ENCODE measurements around the gene TCEAL1. TPM values are rescaled to one million over a fixed set of nuclear protein-coding genes. Genes with fewer than 3 reads are reported as not detected.

The TCEAL1 gene
- total RNA-seq, 2 experiments from 2014 or later, result 11.7 to 18.1 TPM

GRCh38 chrX:103663981-103664762, 35.4 kb downstream of the TCEAL1 start:
- Histone ChIP-seq H3K27ac (ENCODE audit: low read depth, low read length, poor library complexity, severe bottlenecking) (no peak overlapping the region), H3K4me2 (ENCODE audit: low read length) (no peak overlapping the region), H2AFZ (ENCODE audit: low read length) (no peak overlapping the region), H3K36me3 (ENCODE audit: insufficient read depth, low read length) (no peaks in the 10 kb centered on the region), H3K9me2 (ENCODE audit: insufficient read depth, low read length) (no peaks in the 10 kb centered on the region), H4K20me1 (ENCODE audit: insufficient read depth, low read length) (no peaks in the 10 kb centered on the region), H3K9me3 (ENCODE audit: low read length) (no peaks in the 10 kb centered on the region), H3K4me1 (ENCODE audit: insufficient read depth, low read length, poor library complexity, severe bottlenecking) (no peaks in the 10 kb centered on the region), H3K79me2 (ENCODE audit: insufficient read depth, low read depth, low read length) (no peaks in the 10 kb centered on the region), H3K4me3 (ENCODE audit: low read depth, low read length, poor library complexity, severe bottlenecking) (no peak overlapping the region)
- no peak for DNase-seq (ENCODE audit: low spot score)
- TF ChIP-seq EZH2phosphoT487 (IDR thresholded peaks at IDR 0.05; ENCODE audit: borderline replicate concordance, low read depth, low read length) (no peak), CTCF (conservative IDR thresholded peaks at IDR 0.05; ENCODE audit: low read length) (no peak)
- BruUV-seq (replicated peaks), result no TSS peak
- ChIA-PET CTCF (ENCODE audit: unreplicated experiment) (no interaction called here), POLR2A (interaction anchor here (0.7 kb wide), 1 partner anchor 71 kb away, joined by 3 read pairs; no protein-coding TSS in a partner anchor)
- intact Hi-C loops (cut with micrococcal nuclease; ENCODE audit: unreplicated experiment), result no loop called here

GRCh38 chrX:103666202-103667107, 37.7 kb downstream of the TCEAL1 start:
- no peaks in the 10 kb centered on the region for H3K79me2 ChIP-seq (ENCODE audit: insufficient read depth, low read depth, low read length)
- BruUV-seq (replicated peaks), result no TSS peak
- no peaks in the 10 kb centered on the region for H4K20me1 ChIP-seq (ENCODE audit: insufficient read depth, low read length)
- ChIA-PET POLR2A (interaction anchor here (0.6 kb wide), 1 partner anchor 13 kb away, joined by 3 read pairs; no protein-coding TSS in a partner anchor), CTCF (ENCODE audit: unreplicated experiment) (no interaction called here)
- H3K4me1 ChIP-seq (ENCODE audit: insufficient read depth, low read length, poor library complexity, severe bottlenecking), result no peaks in the 10 kb centered on the region
- no peak overlapping the region for H3K4me2 ChIP-seq (ENCODE audit: low read length)
- H3K36me3 ChIP-seq (ENCODE audit: insufficient read depth, low read length), result no peaks in the 10 kb centered on the region
- H3K9me2 ChIP-seq (ENCODE audit: insufficient read depth, low read length), result no peaks in the 10 kb centered on the region
- no peaks in the 10 kb centered on the region for H3K9me3 ChIP-seq (ENCODE audit: low read length)
- no peak overlapping the region for H3K4me3 ChIP-seq (ENCODE audit: low read depth, low read length, poor library complexity, severe bottlenecking)
- no peak overlapping the region for H2AFZ ChIP-seq (ENCODE audit: low read length)
- intact Hi-C loops (cut with micrococcal nuclease; ENCODE audit: unreplicated experiment), result no loop called here
- TF ChIP-seq CTCF (conservative IDR thresholded peaks at IDR 0.05; ENCODE audit: low read length) (no peak), EZH2phosphoT487 (IDR thresholded peaks at IDR 0.05; ENCODE audit: borderline replicate concordance, low read depth, low read length) (no peak)
- no peak for DNase-seq (ENCODE audit: low spot score)
- H3K27ac ChIP-seq (ENCODE audit: low read depth, low read length, poor library complexity, severe bottlenecking), result no peak overlapping the region

All from OCI-LY7 (cell line).